HPDE6-E6E7 (cell line): ENCODE results near the gene GATAD2B.
A peak's percentile ranks its signal among the peaks of the same experiment; 100 is the strongest.
"Not testable (repeated sequence)": the region's sequence is repeated elsewhere in the genome, so short reads cannot be mapped to it uniquely, and the experiment has no call there.

Experiments used
- DNase-seq: peaks from one replicate; pipeline ENCODE4 v3.0.0; 2011; ENCODE audit warnings: missing footprints; ENCODE audit errors: extremely low spot score

Gene GATAD2B

DNA sequence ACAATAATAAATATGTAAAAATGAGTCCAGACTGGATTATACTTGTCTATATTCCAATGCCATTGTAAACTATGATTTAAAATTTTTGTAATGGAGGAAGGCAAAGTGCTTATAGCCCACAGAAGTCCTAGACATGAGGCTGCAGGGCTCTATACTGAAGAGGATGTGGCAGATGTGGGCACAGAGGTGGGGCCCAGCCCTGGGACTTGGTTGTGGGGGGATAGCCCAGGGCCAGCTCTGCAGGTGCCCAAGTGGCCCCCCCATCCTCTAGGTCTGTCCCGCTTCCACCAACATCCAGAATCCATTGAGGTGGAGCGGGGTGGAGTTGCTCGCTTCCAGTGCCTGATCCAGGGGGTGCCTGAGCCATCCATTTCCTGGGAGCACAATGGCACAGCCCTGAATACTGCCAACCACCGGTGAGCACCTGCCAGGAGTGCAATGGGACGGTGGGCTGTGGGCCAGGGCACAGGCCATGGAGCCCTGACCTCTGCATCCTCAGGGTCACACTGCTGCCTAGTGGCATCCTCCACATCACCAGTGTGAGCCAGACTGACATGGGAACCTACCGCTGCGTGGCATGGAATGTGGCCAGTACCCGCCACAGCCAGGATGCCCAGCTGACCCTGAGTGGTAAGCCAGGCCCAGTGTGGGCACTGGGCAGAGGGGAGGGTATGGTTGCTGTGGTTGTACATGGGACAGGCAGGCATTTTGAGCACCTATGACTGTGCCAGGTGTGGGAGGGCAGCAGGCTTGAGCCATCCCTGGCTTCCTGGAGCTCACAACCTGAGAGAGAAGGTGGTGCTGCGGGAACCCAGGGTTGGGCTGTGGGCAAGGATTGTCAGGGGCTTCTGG is 126.6 kb downstream of the GATAD2B start:
- DNase-seq, result no peak

DNA sequence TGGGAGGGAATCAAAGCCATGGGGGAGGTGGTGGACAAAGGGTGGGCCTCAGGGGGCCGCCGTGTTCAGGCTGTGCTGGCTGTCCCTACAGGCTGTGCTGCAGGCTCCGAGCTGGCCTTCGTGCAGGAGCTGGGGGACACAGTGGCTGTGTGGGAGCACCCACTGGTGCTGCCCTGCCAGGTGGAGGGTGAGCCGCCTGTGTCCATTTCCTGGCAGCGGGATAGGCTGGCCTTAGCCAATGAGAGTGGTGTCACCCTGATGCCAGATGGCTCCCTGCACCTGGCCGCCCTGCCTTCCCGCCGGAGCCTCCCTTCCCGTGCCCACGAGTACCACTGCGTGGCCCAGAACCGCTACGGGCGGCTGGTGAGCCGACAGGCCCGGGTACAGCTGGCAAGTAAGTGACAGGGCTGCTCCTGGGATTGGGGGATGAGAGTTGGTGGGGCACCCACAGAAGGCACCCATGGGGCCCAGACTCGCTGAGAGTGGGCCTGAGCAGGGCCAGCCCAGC is 127.4 kb downstream of the GATAD2B start:
- no peak for DNase-seq

- DNase-seq, result no peak
These were observed 128.0 kb downstream of the GATAD2B start for GRCh38 chr1:153794624-153795329.

DNA sequence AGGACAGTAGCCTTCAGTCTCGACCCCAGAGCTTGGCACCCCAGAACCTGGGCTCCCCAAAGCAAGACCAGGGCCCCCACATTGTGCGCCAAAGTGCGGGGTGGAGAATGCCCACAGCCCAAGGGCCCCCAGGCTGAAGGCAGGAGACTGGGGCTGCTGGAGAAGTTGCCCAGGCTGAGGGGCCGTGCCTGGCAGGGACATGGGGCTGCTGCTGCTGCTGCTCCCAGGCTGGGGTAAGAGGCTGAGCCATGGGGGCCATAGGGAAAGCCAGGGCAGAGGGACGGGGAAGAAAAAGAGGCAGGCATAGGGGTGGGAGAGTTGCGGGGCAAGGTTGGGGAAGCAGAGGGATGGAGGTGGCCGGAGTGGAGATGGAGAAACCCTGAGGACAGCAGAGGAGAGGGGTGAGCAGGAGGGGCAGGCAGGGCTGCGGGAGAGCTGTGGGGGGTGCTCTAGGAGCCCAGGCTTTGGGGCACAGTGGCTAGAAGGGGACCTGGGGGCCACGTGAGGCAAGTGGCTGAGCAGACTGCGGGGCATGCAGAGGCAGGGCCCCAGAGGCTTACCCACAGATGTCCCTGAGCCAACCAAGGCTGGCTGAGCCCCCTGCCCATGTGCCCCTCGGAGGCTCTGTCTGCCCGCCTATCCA is 128.7 kb downstream of the GATAD2B start:
- no peak for DNase-seq

- DNase-seq, result no peak
These were observed 129.4 kb downstream of the GATAD2B start for GRCh38 chr1:153793261-153793972.

DNA sequence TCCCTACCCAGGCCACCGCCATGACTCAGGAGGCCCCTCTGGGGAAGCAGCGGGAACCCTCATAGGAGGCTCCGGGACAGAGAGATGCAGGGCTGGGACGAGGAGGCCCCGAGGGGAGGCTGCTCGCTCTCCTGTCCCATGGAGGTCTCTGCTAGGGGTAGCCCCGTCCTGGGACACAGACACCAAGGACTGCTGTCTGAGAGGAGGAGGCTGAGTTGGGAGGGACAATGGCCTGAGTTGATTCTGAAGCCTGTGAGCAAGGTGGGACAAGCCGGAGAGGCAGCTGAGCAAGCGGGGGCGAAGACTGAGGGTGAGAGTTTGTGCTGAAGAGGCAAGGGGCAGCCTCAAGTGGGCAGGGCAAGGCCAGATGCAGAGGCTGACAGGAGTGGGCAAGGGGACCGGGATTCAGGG is 130.1 kb downstream of the GATAD2B start:
- no peak for DNase-seq

DNA sequence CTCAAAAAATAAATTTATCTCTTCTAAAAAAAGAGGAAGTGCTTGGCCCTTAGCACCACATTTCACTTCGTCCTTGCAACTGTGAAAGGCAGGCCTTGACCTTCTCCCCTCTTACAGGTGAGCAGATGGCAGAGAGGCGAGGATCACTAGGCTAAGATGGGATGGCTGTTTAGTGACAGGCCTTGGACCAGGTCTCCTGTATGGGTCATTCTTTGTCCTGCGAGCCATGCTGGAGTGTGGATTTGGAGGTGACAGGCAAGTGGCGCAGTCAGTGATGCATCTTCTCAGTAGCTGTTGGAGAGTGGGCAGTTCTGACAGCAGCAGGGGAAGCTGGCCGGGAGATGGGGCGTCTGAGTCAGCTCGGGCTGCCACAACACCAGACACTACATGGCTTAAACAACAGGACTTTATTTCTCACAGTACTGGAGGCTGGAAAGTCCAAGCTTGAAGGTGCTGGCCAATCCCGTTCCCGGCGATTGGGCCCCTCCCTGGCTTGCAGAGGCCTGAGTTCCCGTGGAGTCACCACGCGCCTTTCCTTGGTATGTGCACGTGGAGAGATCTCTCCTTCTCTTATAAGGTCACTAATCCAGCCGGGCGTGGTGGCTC is 131.0 kb downstream of the GATAD2B start:
- no peak for DNase-seq

- no peak for DNase-seq
These were observed 131.7 kb downstream of the GATAD2B start for GRCh38 chr1:153790966-153791647.

GRCh38 chr1:153790313-153790965 is 132.3 kb downstream of the GATAD2B start:
- no peak for DNase-seq

DNA sequence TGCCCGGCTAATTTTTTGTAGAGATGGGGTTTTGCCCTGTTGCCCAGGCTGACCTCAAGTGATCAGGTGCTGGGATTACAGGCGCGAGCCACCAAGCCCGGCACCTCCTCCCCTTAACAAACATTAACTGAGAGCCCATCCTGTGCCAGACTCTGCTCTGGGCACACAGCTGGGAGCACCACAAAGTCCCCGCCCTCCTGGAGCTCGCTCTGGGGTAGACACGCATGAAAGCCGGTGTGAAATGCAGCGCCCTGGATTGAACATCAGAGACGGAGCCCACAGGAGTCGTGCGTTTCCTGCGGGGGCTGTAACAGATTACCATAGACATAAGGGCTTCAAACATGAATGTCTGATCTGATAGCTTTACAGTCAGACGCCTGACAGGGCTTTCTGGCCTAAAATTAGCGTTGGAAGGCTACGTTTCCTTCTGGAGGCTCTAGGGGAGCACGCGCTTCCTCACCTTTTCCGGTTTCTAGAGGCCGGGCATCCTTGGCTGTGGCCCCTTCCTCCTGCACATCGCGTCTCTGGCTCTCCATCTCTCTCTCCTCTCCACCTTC is 133.2 kb downstream of the GATAD2B start:
- DNase-seq, result no peak

GRCh38 chr1:153786038-153786790 is 136.6 kb downstream of the GATAD2B start:
- DNase-seq, result no peak

GRCh38 chr1:153783233-153784190 is 139.3 kb downstream of the GATAD2B start:
- DNase-seq, result peak; percentile 94

GRCh38 chr1:153782648-153783047 is 140.1 kb downstream of the GATAD2B start:
- DNase-seq, result not testable (repeated sequence)

GRCh38 chr1:153780551-153780950 is 142.2 kb downstream of the GATAD2B start:
- DNase-seq, result no peak

GRCh38 chr1:153779781-153780541 is 142.8 kb downstream of the GATAD2B start:
- no peak for DNase-seq

GRCh38 chr1:153778824-153779519 is 143.8 kb downstream of the GATAD2B start:
- no peak for DNase-seq
